Stimulated activated CD4-positive, alpha-beta T cell treated with anti-CD3 and anti-CD28 coated beads, Interleukin-4, amount 100 ng/mL, for 1 hour (primary cell): ENCODE measurements around the gene MYL12A.

Experiments
- DNase-seq: peaks from one replicate; pipeline ENCODE4 v3.0.0-alpha.2; 2020

The MYL12A gene

GRCh38 chr18:3225588-3225987 is 22.0 kb upstream of the MYL12A start:
- no peak for DNase-seq

- DNase-seq = no peak
Measured at GRCh38 chr18:3226048-3226447, 21.6 kb upstream of the MYL12A start.

- no peak for DNase-seq
Measured at GRCh38 chr18:3230401-3231334, 16.9 kb upstream of the MYL12A start.

DNA sequence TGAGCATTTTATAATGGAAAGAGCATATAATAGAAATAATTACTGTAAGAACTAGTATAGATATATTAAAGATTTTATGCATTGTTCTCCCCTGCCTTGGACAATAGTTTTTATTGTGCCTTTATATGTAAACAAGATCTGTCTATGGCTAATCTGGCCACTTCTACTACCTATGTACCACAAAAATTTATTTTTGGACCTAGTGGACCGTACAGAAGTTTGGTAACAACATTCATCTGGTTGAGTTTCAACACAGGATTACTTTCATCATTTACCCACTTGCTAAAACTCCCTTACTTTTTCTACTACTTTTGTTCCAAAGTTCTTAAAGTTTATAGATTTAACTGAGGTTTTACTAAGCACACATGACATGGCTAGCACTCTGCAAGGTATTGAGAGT is 14.6 kb upstream of the MYL12A start:
- DNase-seq = no peak

DNA sequence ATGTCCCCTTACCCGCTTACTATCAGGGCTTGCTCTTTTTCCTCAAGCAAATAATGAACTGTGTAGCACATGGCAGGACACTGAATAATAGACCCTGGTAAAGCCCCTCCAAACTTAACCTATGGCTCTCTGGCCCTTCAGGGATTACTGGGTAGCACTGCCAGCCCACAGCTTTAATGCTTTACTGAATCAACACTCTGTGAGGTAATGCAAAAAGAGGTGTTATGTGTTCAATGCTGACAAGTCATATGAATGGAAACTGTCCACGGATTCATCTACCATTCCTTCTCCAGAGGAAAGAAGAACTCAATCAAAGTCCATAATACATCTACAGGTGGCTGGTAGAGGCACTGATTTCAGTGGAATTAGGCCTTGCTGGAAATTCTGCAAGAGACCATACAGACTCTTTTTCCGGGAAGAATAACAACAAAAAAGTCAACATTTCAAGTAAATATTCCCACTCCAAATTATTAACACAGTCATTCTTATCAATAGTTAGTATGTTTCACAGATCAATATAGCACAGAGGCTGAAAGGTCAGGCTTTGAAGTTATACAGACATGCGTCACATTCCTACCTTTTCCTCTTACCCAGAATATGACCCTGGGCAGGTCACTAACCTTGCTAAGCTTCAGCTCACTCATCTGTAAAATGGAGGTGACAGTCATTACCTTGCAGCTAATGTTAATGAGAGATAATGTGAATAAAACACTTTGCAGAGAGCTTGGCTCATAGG is 14.0 kb upstream of the MYL12A start:
- no peak for DNase-seq

DNA sequence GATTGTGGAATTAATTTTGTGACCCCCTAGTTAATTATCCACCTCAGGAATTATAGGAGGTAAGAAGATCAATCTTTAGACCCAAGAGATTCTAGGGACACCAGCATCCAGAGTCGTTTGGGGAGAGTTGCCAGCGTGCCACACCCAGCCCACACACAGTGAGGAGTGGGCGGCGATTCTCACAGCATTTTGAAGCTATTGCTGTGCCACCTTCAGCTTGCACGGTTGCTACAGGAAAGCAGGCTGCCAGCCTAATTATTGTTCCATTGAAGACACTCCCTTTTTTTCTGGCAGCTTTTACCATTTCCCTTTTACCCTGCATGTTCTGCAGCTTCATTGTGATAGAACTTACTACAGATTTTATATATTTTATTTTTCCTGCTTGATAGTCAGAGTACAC is 13.1 kb upstream of the MYL12A start:
- no peak for DNase-seq

DNA sequence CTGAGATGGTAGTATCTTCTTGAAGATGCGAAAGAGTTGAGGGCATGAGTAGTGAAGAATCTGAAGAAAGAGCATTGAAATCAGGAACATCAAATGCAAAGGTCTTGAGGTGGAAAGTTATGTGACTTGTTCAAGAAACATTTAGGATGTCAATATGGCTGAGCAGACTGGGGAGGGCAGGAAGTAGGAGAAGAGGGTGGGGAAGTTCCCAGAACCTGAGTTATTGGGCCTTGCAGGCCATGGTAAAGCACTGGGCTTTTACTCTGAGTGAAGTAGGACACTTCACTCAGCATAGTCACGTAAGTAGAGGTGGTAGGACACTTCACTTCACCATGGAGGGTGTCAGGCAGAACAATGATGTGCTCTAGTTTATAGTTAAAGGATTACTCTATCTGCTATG is 11.8 kb upstream of the MYL12A start:
- DNase-seq = no peak

DNA sequence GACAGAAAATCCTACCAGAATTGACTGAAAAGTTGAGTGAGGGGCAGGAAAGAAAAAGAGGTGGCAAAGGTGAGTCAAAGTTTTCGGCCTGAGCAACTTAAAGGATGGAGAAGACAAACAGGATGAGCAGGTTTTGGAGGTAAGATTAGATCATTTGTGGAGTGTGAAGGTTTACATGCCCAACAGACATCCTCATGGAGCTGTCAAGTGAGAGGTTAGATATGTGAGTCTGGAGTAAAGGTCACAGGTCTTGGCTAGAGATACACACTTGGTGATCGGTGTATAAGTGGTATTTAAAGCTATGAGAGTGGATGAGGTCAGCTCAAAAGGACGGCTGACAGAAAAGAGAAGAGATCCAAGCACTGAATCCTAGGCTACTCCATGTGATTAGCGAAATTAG is 11.1 kb upstream of the MYL12A start:
- DNase-seq = no peak

DNA sequence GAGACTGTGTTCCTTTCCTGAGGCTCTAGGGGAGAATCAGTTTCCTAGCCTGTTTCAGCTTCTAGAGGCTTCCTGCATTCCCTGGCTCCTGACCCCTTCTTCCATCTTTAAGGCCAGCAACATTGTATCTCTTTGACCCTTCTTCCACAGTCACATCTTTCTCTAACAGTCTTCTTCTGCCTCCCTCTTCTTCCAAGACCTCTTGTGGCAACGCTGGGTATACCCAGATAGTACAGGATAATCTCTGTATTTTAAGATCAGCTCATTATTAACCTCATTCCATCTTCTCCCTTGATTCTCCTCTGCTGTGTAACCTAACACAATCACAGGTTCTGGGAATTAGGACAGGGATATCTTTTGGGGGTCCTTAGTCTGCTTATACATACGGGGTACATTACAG is 8.9 kb upstream of the MYL12A start:
- DNase-seq = no peak

GRCh38 chr18:3245185-3245564 is 2.4 kb upstream of the MYL12A start:
- DNase-seq = no peak

- DNase-seq = peak; percentile 81
Measured at GRCh38 chr18:3245853-3246634, 1.6 kb upstream of the MYL12A start.

GRCh38 chr18:3246635-3247239 is 864 bp upstream of the MYL12A start:
- no peak for DNase-seq

- DNase-seq = no peak
Measured at GRCh38 chr18:3248062-3248657, 559 bp downstream of the MYL12A start.

DNA sequence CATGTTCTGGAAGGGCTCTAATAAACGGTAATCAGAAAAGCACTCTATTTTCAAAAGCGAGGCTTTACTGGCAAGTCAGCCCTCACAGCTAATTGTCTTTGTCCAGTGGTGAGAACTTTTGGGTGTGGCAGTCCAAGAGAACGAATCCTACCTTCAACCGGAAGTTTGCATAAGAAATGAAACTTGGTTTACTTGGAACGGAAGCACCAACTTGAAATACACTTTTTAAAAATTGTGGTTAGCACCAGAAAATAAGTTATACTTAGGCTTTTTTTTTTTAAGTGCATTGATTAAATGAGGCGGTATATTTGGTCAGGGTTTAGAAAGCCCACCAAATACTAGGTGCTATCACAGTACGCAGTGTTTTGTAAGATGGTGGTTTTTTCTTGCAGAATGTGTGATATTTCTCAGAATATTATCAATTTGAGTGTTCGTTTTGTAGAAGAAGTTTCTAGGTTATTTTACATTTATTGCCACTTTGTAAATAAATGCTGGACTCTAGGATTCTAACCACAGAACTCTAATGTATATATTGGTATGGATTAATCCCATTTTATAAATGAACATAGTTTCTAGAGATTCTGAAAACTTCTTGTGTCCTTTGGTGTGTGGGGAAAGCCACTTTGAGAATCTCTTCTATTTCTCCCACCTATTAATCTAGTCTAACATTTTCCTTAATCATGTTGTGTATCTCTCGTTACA is 1.2 kb downstream of the MYL12A start:
- no peak for DNase-seq

DNA sequence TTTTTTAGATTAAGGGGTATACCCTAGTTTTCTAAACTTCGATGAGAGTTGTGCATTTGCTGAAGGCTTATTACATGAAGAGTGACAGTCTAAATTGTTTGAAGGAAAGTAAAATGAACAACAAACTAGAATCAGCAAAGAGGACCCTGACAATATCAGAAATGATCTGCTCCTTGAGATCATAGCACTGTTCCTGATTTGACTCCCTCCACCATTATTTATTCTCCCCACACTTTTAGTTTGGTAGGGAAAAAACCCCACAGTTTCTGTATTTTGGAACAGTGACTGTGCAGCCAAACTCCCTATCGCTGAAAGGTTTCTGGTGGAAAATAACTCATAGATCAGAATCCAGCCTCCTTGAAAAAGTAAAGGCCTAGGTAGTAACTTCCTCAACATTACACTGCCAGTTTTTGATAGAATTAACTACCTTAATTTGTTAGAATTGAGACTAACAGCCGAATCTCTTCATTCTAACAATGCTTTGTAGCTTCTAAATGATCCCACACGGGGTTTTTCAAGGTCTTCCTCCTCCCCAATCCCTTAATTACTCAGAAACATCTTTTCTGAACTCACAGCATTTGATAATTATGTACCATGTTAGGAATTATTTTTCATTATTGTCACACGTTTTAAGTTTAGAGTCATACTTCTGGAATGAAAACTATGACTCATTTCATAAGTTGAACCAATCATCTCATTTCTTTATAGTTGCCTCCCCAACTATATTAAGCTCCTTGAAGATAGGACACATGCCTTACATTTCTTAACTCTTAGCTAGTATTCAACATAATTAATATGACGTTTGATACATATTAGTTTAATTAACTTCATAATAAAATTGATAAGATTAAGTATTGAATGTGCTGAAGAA is 2.9 kb downstream of the MYL12A start:
- no peak for DNase-seq

GRCh38 chr18:3251249-3251962 is 3.8 kb downstream of the MYL12A start:
- no peak for DNase-seq

GRCh38 chr18:3251963-3252277 is 4.3 kb downstream of the MYL12A start:
- no peak for DNase-seq

DNA sequence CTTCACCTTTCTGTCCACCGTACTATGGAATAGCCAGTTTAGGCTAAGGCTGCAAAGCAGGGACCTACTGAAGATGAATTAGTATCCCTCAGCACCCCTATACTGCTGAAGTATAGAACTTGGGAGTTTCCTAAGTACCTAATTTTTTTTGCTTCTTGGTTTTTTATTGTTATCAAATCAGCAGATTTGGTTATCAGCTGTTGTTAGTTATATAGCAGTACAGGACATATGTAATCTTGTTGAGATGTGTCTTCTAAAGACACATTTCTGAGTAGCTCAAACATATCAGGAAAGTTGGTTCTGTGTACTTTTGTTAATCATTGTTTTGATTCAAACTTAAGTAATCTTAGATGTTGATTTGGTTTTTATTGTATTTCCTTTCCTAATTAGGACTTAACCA is 5.2 kb downstream of the MYL12A start:
- DNase-seq = no peak

- DNase-seq = no peak
Measured at GRCh38 chr18:3254725-3255124, 7.1 kb downstream of the MYL12A start.

DNA sequence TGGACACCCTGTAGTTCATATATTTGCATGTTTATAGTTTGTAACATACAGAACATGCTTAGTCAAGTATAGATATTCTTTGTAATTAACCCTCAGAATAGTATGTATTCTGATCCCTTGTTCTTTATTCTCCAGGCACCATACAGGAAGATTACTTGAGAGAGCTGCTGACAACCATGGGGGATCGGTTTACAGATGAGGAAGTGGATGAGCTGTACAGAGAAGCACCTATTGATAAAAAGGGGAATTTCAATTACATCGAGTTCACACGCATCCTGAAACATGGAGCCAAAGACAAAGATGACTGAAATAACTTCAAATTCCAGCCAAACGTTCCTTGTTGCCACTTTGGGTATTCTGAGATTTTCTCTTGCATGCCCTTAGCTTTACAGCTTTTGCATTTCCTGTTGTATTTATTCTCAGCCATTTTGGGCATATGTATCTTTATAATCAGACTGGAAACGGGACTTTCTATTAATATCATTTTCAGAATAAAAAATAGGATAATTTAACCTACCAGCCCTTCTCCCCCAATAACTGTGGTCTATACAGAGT is 8.1 kb downstream of the MYL12A start:
- DNase-seq = no peak
